ENCODE results near the gene TMEM132C.
"Not testable (repeated sequence)": the region's sequence is repeated elsewhere in the genome, so short reads cannot be mapped to it uniquely, and the experiment has no call there.

TMEM132C gene

DNA sequence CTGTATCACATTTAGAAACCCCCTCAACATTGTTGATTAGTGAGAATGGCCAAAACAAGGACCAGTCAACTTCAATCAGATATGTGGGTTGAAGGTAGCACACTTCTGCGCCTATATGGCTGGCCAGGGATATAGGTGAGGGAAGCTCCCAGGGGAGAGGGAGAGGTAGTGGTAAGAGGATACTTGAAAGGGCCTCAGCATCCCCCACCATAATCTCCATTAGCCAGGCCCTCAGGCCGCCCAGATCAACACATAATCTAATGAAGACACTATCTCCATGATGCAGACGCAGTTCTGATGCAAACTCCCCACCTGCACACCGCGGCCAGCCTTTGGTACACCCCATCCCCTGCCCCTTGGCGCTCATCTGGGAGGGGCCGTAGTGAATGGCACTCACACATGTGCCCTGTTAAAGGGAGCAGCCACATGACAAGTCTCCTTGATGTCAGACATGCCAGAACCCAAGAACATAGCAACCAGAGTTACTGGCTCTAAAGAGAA lies 158.0 kb downstream of the TMEM132C start:
- no peak for DNase-seq

DNA sequence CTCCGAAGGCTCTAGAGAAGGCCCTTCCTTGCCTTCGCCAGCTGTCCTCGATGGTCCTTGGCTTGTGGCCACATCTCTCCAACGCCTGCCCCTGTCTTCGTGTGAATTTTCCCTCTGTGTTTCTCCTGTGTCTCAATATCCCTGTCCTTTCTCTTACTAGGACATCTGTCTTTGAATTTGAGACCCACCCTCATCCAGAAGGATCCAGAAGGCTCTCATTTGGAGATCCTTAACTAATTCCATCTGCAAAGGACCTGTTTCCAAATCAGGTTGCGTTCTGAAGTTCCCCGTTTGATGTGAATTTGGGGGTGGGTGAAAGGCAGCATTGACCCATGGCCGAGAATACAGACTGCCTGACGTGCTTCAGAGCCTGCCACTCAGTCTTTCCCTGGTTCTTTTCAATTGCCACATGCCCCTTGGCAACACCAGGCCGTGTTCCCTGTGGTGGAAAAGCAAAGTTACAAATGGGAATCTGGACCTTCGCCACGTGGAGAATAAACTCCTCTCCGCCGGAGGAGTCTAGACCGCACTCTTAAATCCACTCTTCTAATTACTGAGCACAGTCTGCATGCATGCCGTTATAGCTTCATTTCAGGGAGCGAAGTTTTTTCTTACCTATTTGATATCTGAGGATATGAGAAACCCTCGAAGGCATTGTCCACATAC lies 158.8 kb downstream of the TMEM132C start:
- no peak for DNase-seq

GRCh38 chr12:128426511-128426910 lies 159.5 kb downstream of the TMEM132C start:
- no peak for DNase-seq

GRCh38 chr12:128439796-128440195 lies 172.8 kb downstream of the TMEM132C start:
- DNase-seq: no peak

DNA sequence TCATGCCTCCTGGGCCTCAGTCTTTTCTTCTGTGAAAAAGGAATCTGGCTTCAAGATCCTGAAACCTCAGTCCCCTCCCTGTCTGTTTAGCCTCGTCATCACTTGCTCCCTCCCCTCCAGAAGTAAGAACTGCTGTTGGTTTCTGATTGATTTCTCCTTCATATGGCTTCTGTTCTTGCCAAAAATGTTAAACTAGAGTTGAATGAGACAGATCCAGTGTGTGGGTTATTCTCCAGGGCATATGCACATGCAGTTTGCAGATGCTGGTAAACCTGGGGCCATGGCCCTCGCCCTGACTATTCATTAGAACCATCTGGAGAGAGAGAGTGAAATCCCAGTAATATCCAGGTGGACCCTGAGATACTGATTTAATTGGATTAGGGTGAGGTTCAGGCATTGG lies 175.1 kb downstream of the TMEM132C start:
- DNase-seq: no peak

DNA sequence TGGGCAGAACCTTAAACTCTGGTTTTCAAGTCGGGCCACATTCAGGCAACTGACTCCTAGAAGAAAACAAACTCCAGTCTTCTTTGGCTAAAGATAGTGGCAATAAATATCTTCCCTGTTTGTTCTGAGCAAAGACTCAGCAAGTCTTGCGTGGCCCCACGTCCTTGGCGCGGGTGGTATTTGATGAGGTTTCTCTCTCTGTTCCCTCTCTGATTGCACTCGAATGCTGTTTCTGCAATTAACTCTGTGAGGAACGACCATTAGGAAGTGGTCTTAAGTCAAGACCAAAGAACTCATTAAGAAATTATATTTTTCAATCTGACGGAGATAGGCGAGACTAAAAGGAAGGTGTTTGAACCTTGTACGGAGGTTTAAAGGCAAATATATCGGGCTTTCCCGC lies 177.6 kb downstream of the TMEM132C start:
- DNase-seq: no peak

DNA sequence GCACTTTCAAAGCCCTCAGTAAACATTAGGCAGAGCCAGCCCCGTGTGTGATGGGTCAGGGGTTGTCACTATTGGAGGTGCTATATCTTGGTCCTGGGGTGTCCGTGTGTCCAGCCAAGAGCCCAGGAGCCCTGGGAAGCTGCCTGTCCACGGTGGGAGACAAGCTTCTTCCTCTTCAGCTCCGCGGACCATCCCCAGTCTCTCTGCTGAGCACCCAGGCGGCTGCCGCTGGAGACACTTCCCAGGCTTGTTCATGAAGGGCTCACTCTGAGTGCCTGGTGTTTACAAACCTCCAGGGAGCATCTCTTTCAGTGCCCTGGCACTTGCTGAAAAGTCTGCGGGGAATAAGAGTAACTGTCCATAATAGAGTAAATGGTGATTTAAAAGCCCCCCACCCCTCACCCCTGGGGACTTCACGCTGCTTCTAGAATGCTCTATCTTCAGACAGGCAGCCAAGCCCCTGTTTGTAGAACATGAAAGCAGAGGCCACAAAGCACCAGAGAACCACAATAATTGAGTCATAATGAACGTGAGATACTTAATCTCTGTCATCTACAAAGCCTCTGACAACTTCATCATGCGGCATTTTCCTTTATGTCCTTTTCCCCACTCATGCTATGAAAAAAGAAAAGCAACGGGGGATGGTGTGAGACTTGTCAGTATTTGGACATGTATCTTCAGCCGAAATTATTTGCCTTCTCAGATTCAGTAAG lies 178.6 kb downstream of the TMEM132C start:
- no peak for DNase-seq

- DNase-seq: no peak
Measured at GRCh38 chr12:128449146-128449894, 182.3 kb downstream of the TMEM132C start.

GRCh38 chr12:128450810-128451209 lies 183.8 kb downstream of the TMEM132C start:
- no peak for DNase-seq

- DNase-seq: no peak
Measured at GRCh38 chr12:128455851-128456250, 188.9 kb downstream of the TMEM132C start.

GRCh38 chr12:128456922-128457321 lies 190.0 kb downstream of the TMEM132C start:
- no peak for DNase-seq

DNA sequence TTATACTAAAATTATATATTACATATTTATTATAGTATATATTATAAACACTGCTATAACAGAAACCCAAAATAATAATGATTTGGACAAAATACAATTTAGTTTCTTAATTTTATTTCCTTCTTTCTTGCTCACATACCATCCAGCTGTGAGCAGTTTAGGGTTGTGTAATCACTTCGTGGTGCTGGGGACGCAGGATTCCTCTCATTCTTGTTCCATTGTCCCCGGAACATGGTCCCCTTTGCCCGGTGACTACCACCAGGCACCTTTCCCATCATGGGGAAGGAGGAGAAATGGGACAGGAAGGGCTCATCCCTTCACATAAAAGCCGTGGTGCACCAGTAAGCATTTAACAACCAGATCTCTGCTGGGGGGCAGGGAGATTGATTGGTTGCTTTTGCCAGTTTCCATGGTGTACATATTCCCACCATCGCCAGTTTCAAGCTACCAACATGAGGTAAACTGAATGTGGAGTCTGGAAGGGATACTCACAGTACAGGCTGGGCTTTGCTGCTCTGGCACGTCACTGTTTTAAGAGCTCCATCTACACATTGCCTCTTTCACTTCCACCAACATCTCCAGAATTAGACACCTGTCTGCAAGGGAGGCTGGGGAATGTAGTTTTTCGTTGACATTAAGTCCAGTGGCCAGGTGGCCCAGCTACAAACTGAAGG lies 191.5 kb downstream of the TMEM132C start:
- no peak for DNase-seq

- DNase-seq: no peak
Measured at GRCh38 chr12:128459067-128459466, 192.1 kb downstream of the TMEM132C start.

DNA sequence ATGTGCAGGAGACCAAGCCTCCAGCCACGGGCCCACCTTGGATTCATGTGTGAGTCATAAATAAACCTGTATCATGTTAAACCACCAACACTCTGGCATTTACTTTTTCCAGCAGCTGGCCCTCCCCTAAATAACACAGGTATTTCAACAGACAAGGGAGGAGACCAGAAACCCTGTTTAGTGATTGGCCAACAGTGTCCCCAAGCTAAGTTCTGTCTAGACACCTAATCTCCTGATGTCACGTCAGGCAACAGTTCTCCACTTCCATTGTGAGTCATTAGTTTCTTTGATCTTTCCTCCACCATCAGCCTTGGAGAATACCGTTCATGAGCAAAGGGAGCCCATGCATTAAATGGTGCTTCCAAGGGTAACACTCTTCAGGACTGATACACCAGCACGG lies 196.9 kb downstream of the TMEM132C start:
- no peak for DNase-seq

- no peak for DNase-seq
Measured at GRCh38 chr12:128467882-128468281, 200.9 kb downstream of the TMEM132C start.

GRCh38 chr12:128468926-128469325 lies 202.0 kb downstream of the TMEM132C start:
- DNase-seq: no peak

- no peak for DNase-seq
Measured at GRCh38 chr12:128471491-128471890, 204.5 kb downstream of the TMEM132C start.

- DNase-seq: no peak
Measured at GRCh38 chr12:128474916-128475315, 207.9 kb downstream of the TMEM132C start.

DNA sequence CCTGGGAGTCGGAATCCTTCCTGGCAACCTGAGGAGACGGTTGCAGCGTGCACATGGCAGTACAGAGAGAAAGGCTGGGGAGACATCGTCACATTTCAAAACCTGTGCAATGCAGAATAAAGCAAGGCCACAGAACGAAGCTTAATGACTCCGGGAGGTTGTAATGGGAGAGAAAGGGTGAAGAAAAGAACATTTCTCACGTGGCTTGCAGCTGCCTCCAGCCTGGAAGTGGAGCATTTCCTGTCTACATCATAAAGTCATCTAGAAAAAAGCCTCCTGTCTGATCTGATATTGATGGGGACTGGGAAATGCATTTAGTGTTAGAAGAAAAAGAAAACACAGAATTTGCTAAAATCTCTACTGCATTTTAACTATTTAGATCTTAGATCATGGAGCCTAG lies 209.3 kb downstream of the TMEM132C start:
- no peak for DNase-seq

DNA sequence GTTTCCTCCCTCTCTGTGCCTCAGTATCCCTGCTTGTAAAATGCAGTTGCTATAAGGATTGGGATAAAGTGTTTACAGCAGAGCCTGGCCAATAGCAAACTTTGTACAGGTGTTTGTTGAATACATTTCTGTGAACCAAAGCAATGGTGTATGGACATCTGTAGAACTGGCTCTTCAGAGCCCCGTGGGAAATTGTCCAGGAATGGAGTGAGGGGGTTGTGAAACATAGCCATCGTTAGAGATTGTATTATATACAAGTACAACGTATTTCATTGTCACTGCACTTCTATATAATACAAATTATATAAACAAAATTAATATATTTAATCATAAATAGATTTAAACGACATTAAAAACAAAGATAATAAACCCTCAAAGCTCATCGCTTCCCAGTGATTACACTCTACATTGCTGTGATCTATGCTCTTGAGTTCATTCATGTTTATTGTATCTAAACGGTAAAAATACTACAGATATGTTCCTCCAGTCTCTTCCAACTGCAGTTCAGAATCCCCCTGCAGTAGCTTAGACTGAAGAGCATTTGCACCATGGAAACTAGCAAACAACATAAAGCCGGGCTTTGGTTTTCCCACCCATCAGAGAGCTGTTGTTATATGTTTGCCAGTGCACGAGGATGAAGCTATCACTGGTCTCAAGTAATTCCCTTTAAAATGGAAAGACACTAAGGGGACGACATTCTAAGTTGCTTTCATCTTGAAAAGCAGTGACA lies 216.7 kb downstream of the TMEM132C start:
- DNase-seq: no peak

DNA sequence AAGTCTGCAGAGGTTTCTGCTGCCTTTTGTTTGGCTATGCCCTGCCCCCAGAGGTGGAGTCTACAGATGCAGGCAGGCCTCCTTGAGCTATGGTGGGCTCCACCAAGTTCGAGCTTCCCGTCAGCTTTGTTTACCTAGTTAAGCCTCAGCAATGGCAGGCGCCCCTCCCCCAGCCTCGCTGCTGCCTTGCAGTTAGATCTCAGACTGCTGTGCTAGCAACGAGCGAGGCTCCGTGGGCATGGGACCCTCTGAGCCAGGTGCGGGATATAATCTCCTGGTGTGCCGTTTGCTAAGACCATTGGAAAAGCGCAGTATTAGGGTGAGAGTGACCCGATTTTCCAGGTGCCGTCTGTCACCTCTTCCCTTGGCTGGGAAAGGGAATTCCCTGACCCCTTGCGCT lies 230.4 kb downstream of the TMEM132C start:
- DNase-seq: not testable (repeated sequence)

DNA sequence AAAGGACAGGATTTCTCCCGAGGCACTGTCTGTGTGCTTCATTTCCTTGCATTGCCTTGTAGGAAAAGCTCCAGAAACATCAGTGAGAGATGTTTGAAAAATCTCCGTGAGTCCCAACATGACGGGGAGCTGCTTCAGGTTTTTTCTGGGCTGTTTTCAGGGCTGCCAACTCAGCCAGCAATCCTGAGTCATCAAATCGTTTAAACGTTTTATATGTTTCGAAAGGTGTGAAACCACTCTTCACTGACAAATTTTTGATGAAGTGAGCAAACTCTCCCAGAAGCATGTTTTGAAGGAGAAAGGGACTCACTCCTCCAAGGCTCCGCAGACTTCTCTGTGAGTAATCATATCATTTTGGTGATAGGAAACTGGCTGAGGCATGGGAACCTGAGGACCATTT lies 240.5 kb downstream of the TMEM132C start:
- no peak for DNase-seq

GRCh38 chr12:128509170-128509569 lies 242.2 kb downstream of the TMEM132C start:
- no peak for DNase-seq

Measured in SW 1271 (cell line).